ENCODE data around the gene STIL. TPM values are rescaled to one million over a fixed set of nuclear protein-coding genes. Genes with fewer than 3 reads are reported as not detected.
A peak's percentile ranks its signal among the peaks of the same experiment; 100 is the strongest.

The STIL gene
- total RNA-seq, 1 donor from 2014 or later: 7.2 TPM

GRCh38 chr1:47235806-47236205 lies 78.1 kb downstream of the STIL start:
- no peak for DNase-seq (ENCODE audit: low read depth in 2 of 2)

DNA sequence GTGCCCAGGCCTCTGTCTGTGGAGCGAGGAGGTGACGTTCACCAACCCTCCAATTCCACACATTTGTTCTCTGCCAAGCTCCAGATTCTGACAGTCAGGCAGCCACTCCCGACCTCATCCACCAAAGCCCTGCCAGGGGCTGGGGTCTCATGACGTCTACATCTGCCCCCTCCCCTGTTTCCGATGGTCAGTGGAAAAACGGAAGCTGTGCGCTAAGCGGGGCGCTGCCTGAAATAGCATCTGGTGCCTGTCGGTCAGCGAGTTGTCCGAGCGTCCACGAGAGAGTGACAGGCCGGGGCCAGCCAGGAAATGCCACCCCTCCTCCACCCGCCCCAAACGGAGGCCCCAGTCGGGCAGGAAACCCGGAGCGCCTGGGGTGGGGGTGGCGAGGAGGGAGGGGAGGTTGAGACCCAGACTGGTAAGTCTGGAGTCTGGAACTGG lies 78.7 kb downstream of the STIL start:
- peak; percentile 80 to 88 for DNase-seq (ENCODE audit: low read depth in 2 of 2)

DNA sequence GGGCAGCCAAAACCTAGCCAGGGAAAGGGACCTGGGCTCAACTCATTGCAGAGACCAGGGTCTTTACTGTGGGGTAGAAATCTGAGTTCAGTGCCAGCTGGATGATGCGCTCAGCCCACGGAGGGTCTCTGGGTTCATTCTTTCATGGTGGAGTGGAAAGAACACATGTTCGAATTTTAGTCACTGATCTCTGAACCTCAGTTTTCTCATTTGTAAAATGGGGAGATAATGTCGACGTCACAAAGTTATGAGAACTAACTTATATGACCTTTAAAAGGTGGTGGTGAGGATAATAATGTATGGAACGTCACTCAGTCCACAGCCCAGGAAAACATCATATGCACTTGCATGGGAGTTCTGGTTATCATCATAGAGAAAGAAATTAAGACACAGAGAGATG lies 80.8 kb downstream of the STIL start:
- no peak for DNase-seq (ENCODE audit: low read depth in 2 of 2)

DNA sequence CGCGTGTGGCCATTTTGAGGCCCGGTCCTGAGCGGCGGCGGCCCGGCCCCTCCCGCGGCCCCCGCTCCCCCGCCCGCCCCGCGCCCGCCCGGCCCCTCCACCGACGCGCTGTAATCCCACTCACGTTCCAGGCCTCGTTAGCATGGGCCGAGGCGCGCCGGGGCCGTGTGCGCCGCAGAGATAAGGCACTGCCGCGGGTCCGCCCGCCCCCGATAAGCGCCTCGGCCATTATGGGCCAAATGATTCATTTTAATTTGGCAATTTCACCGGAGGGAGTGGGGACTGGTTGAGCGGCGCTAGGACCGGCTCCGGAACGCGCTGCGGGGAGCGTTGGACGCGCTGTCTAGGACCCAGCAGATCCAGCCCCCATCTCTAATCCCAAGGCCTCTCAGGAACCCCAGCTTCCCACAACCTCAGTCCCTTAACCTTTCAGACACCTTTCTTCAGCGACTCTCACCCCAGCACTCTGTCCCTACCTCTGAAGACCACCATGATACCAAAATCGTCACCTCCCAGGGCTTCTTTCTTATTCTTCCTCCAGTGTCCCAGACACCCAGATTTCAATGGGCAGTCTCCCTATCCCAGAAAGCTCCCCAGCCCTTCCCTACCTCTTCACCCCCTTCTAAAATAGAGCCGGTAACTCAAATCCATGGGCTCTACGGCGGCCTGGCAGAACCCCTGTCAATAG lies 81.6 kb downstream of the STIL start, which contains the start of gene TAL1:
Gene TAL1, minus strand, starts transcription at position 39 of the 688 bp plus-strand sequence. CDS start 6,337 bp downstream, outside the sequence.
- DNase-seq (ENCODE audit: low read depth in 2 of 2): peak; percentile 62 to 86

GRCh38 chr1:47231301-47232186 lies 82.4 kb downstream of the STIL start:
- peak; percentile 69 to 81 for DNase-seq (ENCODE audit: low read depth in 2 of 2)

- DNase-seq (ENCODE audit: low read depth in 2 of 2): peak in 1 of 2 donors; percentile 23
Observed at GRCh38 chr1:47230692-47231300, 83.2 kb downstream of the STIL start.

DNA sequence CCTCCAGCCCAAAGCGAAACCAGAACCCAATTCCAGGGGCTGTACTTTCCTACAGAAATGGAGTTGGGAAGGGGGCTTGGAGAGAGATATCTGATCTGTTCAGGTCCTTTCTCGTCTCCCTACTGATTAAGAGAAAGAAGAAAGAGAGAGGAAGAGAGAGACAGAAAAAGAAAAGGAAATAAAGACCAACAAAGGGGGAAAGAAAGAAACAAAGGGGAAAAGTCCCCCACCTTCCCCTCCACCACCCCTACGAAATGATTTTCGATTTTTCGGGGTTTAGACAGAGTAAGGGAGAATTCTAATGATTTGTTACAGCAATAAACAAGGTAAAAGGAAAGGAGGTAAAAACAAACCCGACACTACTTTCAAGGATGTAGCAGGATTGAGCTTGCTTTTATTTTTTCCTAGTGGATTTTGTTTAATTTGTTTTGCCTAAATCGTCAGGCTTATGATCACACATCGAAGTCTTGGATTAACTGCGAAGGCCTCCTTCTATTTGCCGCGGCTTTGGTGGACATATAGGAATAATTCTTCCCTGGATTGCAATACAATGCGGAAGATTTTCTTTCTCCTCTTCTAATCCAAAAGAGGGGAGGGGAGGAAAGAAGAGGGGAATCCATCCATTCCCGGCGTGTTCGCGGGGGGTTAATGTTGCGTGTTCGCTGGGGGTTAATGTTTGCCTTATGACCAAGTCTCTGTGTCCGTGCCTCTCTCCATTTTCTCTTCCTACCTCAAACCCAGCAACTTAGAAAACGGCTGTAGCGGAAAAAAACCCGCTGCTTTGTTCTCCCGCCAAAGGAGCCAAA lies 83.9 kb downstream of the STIL start:
- peak in 1 of 2 donors; percentile 41 for DNase-seq (ENCODE audit: low read depth in 2 of 2)

- peak; percentile 72 to 81 for DNase-seq (ENCODE audit: low read depth in 2 of 2)
Observed at GRCh38 chr1:47229031-47229885, 84.7 kb downstream of the STIL start.

DNA sequence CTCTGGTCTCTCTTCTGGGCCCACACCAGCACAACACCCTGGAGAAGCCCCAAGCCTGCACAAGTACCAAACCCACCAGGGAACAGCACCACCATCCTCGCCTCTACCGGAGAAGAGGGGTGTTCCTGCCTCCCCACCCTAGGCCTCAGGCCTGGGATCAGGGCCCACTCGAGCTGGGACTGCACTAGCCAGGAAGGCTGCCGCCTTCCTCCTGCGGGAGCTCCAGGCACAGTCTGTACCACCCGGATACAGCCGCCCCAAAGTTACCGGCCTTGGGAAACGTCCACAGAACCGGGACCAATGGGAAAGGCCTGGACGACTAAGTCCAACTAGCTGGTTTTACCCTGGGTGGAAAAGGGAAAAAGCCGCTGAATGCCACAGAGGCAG lies 85.3 kb downstream of the STIL start:
- peak in 1 of 2 donors; percentile 52 for DNase-seq (ENCODE audit: low read depth in 2 of 2)

GRCh38 chr1:47227341-47228232 lies 86.4 kb downstream of the STIL start:
- peak in 1 of 2 donors; percentile 31 for DNase-seq (ENCODE audit: low read depth in 2 of 2)

- DNase-seq (ENCODE audit: low read depth in 2 of 2): no peak
Observed at GRCh38 chr1:47226839-47227215, 87.1 kb downstream of the STIL start.

DNA sequence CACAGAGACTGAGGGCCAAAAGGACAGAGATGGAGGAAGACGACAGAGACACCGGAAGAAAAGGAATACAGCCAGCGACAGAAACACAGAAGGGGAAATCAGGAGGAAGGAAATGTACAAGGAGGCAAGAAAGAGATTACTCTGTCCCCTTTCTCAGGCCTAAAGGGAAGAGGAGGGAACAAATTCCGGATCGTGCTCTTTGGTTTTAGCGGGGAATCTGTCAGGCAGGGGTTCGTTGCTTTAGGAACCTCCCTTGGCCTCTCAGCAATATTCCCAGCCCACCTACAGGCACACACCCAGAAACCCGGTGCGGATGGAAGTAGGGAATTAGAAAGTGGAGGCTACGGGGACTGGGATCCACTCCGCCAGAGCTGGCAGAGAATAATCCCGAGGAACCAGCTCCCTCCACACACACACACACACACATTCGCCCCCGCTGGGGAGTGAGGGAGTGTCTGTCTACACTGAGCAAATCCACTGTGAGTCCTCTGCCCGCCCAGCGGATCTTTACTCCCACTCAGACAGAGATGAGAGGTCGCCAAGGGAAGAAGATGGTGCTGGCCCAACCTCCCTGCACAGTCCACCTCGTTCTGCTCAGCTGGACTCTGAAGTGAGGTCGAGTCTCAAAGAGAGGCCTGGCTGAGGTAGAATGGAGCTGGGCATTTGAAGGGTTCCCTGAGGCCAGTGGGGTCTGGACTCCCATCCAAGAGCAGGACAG lies 87.7 kb downstream of the STIL start:
- DNase-seq (ENCODE audit: low read depth in 2 of 2): peak in 1 of 2 donors; percentile 48

DNA sequence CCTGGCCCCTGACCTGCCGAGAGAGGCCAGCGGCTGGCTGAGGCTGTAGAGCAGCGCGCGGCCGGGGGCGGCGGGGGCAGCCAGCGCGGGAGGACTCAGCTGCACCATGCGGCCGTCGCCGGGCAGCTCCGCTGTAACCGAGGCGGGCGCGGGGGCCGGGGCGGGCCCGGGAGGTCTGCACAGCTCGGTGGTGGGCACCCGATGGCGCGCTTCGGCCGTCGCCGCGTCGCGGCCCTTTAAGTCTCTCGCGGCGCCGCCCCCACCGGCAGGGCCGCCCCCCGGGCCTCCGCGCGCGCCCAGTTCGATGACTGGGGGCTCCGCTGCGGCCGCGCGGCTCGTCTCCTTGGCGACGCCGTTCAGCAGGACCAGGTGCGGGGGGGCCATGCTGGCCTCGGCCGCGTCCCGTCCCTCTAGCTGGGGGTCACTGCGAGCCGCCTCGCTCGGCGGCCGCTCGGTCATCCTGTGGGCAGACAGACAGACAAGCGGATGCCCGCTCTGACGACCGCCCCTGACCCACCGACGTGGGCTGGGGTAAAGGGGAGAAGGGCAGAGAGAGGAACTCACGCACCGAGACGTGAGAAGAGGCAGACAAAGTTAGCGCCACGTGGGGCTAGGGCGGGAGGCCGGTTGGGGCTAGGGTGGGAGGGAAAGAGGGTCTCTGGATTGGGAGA lies 88.4 kb downstream of the STIL start:
- peak in 1 of 2 donors; percentile 59 for DNase-seq (ENCODE audit: low read depth in 2 of 2)

GRCh38 chr1:47224676-47225399 lies 89.1 kb downstream of the STIL start:
- no peak for DNase-seq (ENCODE audit: low read depth in 2 of 2)

DNA sequence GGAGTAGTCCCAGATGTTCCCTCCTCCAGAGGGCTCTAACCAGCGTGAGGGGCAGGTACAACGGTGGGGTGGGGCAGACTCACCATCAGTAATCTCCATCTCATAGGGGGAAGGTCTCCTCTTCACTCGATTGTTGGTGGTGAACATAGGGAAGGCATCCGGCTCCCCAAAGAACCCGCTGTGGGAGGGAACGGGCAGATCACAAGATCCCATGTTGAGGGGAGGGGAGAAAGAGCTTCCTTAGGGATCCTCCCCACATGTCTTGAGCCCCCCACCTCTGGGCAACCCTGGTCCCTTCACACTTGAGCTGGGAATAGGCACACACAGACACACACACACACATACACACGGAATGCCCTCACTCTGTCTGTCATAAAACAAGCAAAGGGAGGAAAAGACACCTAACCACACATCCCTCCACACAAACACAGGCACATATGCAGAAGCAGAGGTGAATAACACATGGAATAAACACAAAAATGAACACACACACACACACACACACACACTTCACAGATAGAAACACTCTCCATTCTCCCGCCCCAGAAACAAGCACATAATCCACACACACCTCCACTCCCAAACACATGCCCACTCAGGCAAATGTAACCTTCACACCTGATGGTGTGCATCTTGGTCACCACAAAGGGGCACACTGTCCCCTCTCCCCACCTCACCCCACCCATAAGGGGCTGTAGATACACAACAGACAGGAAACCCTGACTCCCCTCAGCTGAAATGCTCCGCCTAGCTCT lies 89.8 kb downstream of the STIL start:
- no peak for DNase-seq (ENCODE audit: low read depth in 2 of 2)

- DNase-seq (ENCODE audit: low read depth in 2 of 2): no peak
Observed at GRCh38 chr1:47223174-47223920, 90.6 kb downstream of the STIL start.
